Superior temporal gyrus (tissue), 1 donor: ENCODE results near the gene DNAJC6.
"Not testable (repeated sequence)": the region's sequence is repeated elsewhere in the genome, so short reads cannot be mapped to it uniquely, and the experiment has no call there.

ENCODE experiments used
- DNase-seq: peaks from one replicate; pipeline ENCODE4 v3.0.0-alpha.2; 2016; ENCODE audit errors: extremely low spot score

The DNAJC6 gene

GRCh38 chr1:65309304-65310077, at the start of gene DNAJC6:
Gene DNAJC6 (plus strand): TSS chr1:65309543. CDS start chr1:65309746, 203 bp downstream.
- peak; percentile 64 for DNase-seq

GRCh38 chr1:65259816-65260215, 49.5 kb upstream of the DNAJC6 start:
- no peak for DNase-seq

GRCh38 chr1:65260851-65261473, 48.4 kb upstream of the DNAJC6 start:
- DNase-seq: peak; percentile 87

GRCh38 chr1:65263286-65263685, 46.1 kb upstream of the DNAJC6 start:
- no peak for DNase-seq

DNA sequence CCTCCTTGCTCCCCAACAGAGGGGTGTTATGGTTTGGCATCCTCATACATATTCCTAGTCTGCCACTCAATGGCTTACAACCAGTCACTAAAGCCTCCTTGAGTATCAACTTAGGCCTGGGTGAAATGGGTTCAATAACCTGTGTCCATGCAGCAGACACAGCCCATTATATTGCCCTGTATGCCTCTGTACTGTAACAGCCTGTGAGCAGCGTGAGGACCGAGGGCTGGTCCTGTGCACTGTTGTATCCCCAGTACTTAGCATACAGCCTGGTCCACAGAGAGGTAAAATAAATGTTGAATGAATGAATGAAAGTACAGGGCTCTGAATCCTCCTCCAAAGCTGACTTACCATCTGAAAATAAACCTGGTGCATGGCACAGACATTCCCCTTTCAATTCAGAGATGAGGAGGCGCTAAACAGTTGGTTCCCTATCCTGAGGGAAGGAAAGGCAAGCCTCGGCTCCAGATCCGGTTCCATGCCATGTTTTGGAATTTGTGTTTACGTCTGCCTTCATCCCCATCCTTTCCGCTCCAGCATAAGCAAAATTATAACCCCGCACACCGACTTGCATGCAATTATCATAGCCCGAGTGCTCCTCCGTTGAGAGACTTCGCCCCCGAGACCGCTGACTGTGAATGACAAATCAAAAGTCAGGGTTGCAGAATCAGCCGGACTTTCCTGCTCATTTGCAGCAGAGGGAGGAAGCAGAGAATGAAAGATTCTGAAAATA, 45.0 kb upstream of the DNAJC6 start:
- DNase-seq: peak; percentile 90

- peak; percentile 55 for DNase-seq
Observed at GRCh38 chr1:65265296-65265650, 44.1 kb upstream of the DNAJC6 start.

- DNase-seq: peak; percentile 81
Observed at GRCh38 chr1:65265651-65266351, 43.5 kb upstream of the DNAJC6 start.

DNA sequence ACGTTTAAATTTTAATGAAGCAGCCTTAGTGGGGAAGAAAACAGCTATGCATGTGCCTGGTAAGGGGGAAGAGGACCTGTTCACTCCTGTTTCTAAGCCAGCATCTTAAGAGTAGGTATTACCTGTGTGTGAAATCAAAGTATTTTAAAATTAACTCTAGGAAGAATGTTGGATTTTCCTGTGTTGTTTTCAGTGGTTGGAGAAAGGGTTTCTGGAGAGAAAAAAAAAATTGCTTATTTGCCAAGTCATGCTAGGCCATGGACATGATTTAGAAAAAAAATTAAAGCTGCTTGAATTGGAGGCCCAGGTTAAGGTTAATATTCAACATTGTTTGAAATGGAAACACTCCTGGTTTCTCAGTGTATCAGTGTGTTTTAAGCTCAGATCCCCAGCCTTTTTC, 42.9 kb upstream of the DNAJC6 start:
- DNase-seq: no peak

- no peak for DNase-seq
Observed at GRCh38 chr1:65267271-65267670, 42.1 kb upstream of the DNAJC6 start.

- no peak for DNase-seq
Observed at GRCh38 chr1:65267683-65268082, 41.7 kb upstream of the DNAJC6 start.

DNA sequence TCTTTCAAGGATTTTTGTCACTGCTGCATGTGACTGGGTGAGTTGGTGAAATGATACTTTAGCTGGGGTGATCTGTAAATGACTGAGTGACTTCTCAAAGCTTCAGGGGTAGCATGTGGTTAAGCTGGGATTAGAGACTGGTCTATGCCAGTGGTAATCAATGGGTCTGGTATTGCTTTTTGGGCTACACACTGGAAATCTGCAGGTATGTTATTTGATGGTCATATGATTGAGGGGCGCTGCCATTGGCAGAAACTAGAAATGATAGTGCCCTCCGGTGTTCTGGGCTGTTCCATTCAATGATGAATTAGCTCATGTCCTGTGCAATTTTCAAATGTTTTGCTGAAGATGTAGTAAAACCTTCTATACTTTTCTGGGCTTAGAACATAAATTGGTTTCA, 39.7 kb upstream of the DNAJC6 start:
- DNase-seq: no peak

DNA sequence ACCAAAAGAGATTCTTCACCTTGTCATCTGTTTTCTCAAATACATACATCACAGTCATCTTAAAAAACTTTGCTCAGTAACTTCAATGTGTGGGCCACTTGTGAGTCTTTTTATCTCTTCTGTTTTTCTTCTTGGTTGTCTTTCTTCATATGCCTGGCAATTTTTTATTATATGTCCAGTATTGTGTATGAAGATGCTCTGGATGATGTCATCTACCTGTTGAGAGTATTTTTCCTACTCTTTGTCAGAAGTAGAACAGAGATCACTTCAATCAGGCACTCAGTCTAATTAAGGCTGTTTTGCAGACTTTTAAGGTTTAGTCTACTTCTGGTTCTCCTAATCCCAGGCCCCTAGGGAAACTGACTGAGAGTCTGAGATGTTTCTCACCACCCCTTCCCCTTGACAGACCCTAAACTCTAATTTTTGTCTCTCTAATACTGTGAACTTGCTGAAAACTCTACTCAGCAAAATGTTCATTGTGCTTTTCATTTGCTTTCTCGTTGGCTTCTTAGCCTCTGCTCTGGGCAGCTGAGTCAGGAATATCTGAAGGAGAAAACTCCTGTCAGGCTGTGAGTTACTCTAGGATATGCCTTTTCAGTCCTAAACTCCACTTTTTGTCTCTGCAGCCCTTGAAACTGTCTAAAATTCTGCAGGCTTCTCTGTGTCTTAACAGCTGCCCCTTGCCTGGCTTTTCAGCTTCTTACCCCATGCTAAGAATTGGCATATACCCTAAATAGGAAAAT, 33.0 kb upstream of the DNAJC6 start:
- DNase-seq: no peak

DNA sequence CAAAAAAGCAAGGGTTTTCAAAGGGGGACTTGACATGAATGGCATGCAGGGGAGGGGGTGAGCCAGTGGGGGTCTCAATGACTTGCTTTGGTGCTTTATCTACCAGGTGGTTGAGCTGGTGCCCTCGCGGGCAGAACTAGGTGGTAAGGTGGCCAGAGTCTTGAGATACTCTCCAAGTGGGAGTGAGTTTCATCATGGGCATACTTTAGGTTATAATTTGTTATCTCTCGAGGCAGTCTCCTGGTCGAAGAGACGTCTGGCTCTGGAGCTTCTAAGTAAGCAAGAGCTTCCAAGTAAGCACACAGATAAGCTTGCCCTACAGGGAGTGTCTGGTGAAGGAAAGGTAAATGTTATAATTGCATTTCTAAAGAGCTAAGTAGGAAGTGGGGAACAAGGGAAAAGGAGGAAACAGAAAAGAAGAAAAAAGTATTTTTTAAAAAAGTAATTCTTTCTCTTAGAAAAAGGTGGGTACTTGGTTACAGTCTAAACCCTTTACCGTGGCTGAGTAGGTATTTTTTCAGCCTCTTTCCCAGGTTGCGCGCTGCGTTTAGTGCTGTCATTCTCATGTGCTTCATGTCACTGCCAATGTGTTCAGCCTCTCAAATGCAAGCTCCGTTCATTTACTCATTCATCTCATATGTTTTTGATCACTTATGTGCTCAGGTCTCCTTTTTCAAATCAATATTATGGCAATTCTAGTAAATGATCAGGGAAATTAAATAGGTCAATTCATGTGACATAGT, 31.6 kb upstream of the DNAJC6 start:
- DNase-seq: no peak

DNA sequence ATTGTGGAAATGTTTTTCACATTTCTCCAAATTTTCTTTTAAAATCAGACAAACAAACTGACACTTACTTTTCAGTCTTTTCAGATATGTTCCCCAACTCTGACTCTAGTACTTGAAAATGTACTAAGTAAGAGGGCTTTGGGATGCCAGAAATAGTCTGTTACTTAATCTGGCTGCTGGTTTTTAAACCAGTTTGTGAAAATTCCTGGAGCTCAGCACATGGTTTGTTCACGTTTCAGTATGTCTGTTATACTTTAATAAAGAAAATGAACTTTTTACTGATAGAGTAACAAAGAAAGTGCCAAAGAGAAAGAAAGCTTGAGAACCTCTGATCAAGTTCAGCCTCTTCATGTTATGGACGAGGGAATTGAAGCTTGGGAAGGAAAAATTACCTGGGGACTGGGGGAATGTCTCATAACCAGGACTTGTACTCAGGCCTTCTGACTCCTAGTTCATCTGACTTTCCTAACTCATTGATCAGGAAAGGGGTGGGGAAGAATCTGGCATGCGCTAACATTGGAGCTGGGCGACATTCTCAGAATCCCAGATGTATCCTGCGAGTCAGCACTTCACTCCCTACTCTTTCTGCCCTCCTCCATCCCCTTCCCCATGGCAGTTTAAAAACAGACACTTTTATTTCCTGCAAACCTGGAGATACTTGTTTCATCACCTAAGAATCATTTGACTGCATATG, 30.8 kb upstream of the DNAJC6 start:
- no peak for DNase-seq

GRCh38 chr1:65279070-65279779, 30.1 kb upstream of the DNAJC6 start:
- no peak for DNase-seq

GRCh38 chr1:65281846-65282245, 27.5 kb upstream of the DNAJC6 start:
- DNase-seq: no peak

- DNase-seq: no peak
Observed at GRCh38 chr1:65284229-65284628, 25.1 kb upstream of the DNAJC6 start.

DNA sequence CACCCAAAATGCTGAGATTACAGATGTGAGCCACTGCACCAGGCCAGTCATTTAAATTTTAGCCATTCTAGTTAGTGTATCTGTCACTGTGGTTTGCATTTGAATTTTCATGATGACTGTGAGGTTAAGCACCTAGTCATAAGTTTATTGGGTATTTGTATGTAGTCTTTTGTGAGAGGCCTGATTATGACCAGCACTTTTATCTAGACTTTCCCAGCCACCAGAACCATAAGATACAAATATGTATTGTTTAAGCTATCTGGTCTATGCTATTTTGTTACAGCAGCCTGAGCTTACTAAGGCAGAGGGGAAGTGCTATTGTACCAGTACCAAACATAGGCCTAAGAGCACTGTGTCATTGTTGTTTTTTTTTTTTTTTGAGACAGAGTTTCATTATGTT, 19.9 kb upstream of the DNAJC6 start:
- DNase-seq: no peak

GRCh38 chr1:65291818-65292217, 17.5 kb upstream of the DNAJC6 start:
- not testable (repeated sequence) for DNase-seq
